SK-N-SH treated with all-trans-retinoic acid at 6 μM for 48 hours (cell line): ENCODE measurements around the gene TLR9.

Source experiments
- ARNTL ChIP-seq: fragments of 450-650 bp; formaldehyde crosslinking; IDR thresholded peaks from 2 replicates; pipeline ENCODE4 v1.5.0; 2020; ENCODE audit warnings: low read depth, mild to moderate bottlenecking, moderate library complexity, borderline replicate concordance
- BACH2 ChIP-seq: fragments of 250-450 bp; sonication (Bioruptor Pico); IDR thresholded peaks from 2 replicates; pipeline ENCODE4 v1.9.0; 2021; ENCODE audit warnings: mild to moderate bottlenecking, borderline replicate concordance
- CREB5 ChIP-seq: fragments of 250-450 bp; sonication (Bioruptor Pico); IDR thresholded peaks from 2 replicates; pipeline ENCODE4 v1.5.1; 2020; ENCODE audit warnings: low read depth, mild to moderate bottlenecking, moderate library complexity
- CSRNP3 ChIP-seq: fragments of 250-450 bp; sonication (Bioruptor Pico); IDR thresholded peaks from 2 replicates; pipeline ENCODE4 v1.5.1; 2021; ENCODE audit warnings: mild to moderate bottlenecking, moderate library complexity
- GLIS3 ChIP-seq: fragments of 250-450 bp; sonication (Bioruptor Pico); IDR thresholded peaks from 2 replicates; pipeline ENCODE4 v1.5.0; 2020; ENCODE audit warnings: mild to moderate bottlenecking, moderate library complexity
- PATZ1 ChIP-seq: fragments of 250-450 bp; sonication (Bioruptor Pico); IDR thresholded peaks from 2 replicates; pipeline ENCODE4 v1.8.0; 2020; ENCODE audit warnings: mild to moderate bottlenecking, moderate library complexity, borderline replicate concordance
- RARB ChIP-seq: fragments of 250-450 bp; sonication (Bioruptor Pico); IDR thresholded peaks from 2 replicates; pipeline ENCODE4 v1.8.0; 2021; ENCODE audit warnings: mild to moderate bottlenecking, moderate library complexity
- SNAI2 ChIP-seq: fragments of 250-450 bp; sonication (Bioruptor Pico); IDR thresholded peaks from 2 replicates; pipeline ENCODE4 v1.5.0; 2020; ENCODE audit warnings: mild to moderate bottlenecking, moderate library complexity
- ZC3H10 ChIP-seq: fragments of 250-450 bp; sonication (Bioruptor Pico); IDR thresholded peaks from 2 replicates; pipeline ENCODE4 v1.5.1; 2021; ENCODE audit warnings: mild to moderate bottlenecking, moderate library complexity
- ZNF70 ChIP-seq: fragments of 450-650 bp; formaldehyde crosslinking; IDR thresholded peaks from 2 replicates; pipeline ENCODE4 v1.5.0; 2020; ENCODE audit warnings: mild to moderate bottlenecking, moderate library complexity
- ZNF8 ChIP-seq: fragments of 450-650 bp; formaldehyde crosslinking; IDR thresholded peaks from 2 replicates; pipeline ENCODE4 v1.5.0; 2020; ENCODE audit warnings: mild to moderate bottlenecking, moderate library complexity

- no peak for TF ChIP-seq CREB5 (CRISPR knock-in tag)
- TF ChIP-seq ZC3H10 (CRISPR knock-in tag): no peak
- TF ChIP-seq PATZ1 (CRISPR knock-in tag): no peak
- no peak for TF ChIP-seq ZNF8 (CRISPR knock-in tag)
- no peak for TF ChIP-seq ARNTL
- TF ChIP-seq SNAI2 (CRISPR knock-in tag): no peak
- no peak for TF ChIP-seq CSRNP3 (CRISPR knock-in tag)
- TF ChIP-seq RARB: no peak
- TF ChIP-seq BACH2: no peak
- no peak for TF ChIP-seq ZNF70 (CRISPR knock-in tag)
- TF ChIP-seq GLIS3 (CRISPR knock-in tag): no peak
These were observed 53.8 kb downstream of the TLR9 start for GRCh38 chr3:52171514-52172261.
